Keratinocyte (primary cell): ENCODE data around the gene TNNC2. TPM values are rescaled to one million over a fixed set of nuclear protein-coding genes. Genes with fewer than 3 reads are reported as not detected.

ENCODE experiments used
- DNase-seq: peaks from one replicate; pipeline ENCODE4 v3.0.0-alpha.2; 2011; ENCODE audit warnings: low read depth, missing footprints, low spot score
- FAIRE-seq: peaks from 2 replicates; lab custom pipeline; 2011; peaks lifted over from hg19 to GRCh38; lab: Jason Lieb, UNC
- H2AFZ ChIP-seq: 2 replicates; pipeline ENCODE4 v1.6.0; 2012; ENCODE audit warnings: low read length, control low read depth, inconsistent platforms; ENCODE audit not compliant: control insufficient read depth
- H3K27ac ChIP-seq: 2 replicates; pipeline ENCODE4 v1.5.1; 2011; ENCODE audit warnings: low read length; ENCODE audit not compliant: control insufficient read depth, insufficient read depth
- H3K27me3 ChIP-seq: 3 replicates; pipeline ENCODE4 v1.6.0; 2011; ENCODE audit warnings: low read length; ENCODE audit not compliant: control insufficient read depth, insufficient read depth; ENCODE audit errors: extremely low read depth
- H3K36me3 ChIP-seq, 2 experiments: 2 replicates in 1 of 2; 3 replicates in 1 of 2; pipeline ENCODE4 v1.5.1; 2011; ENCODE audit warnings: low read length in 2 of 2, mild to moderate bottlenecking in 1 of 2; ENCODE audit not compliant: control insufficient read depth in 2 of 2, insufficient read depth in 2 of 2; ENCODE audit errors: extremely low read depth in 1 of 2
- H3K4me1 ChIP-seq: 3 replicates; pipeline ENCODE4 v1.5.1; 2011; ENCODE audit warnings: low read length; ENCODE audit not compliant: control insufficient read depth, insufficient read depth; ENCODE audit errors: extremely low read depth
- H3K4me2 ChIP-seq: 3 replicates; pipeline ENCODE4 v1.6.0; 2011; ENCODE audit warnings: low read depth, low read length; ENCODE audit not compliant: control insufficient read depth, insufficient read depth; ENCODE audit errors: extremely low read depth
- H3K4me3 ChIP-seq, 3 experiments: fragments of 200-600 bp in 1 of 3; sonication (generic) in 1 of 3; 2 replicates in 2 of 3; 3 replicates in 1 of 3; pipeline ENCODE4 v1.5.1; 2011 to 2016; ENCODE audit warnings: low read length in 3 of 3, mild to moderate bottlenecking in 3 of 3, control low read depth in 2 of 3, inconsistent platforms in 1 of 3, low read depth in 1 of 3, mixed read lengths in 1 of 3, mixed run types in 1 of 3, moderate library complexity in 1 of 3; ENCODE audit not compliant: control insufficient read depth in 2 of 3, insufficient read depth in 2 of 3; ENCODE audit errors: extremely low read depth in 1 of 3
- H3K79me2 ChIP-seq: 2 replicates; pipeline ENCODE4 v1.6.0; 2012; ENCODE audit warnings: low read length; ENCODE audit not compliant: control insufficient read depth, insufficient read depth
- H3K9ac ChIP-seq: 3 replicates; pipeline ENCODE4 v1.6.0; 2011; ENCODE audit warnings: low read length; ENCODE audit not compliant: control insufficient read depth, insufficient read depth; ENCODE audit errors: extremely low read depth
- H3K9me1 ChIP-seq: 3 replicates; pipeline ENCODE4 v1.6.0; 2011; ENCODE audit warnings: low read length; ENCODE audit not compliant: control insufficient read depth, insufficient read depth; ENCODE audit errors: extremely low read depth
- H3K9me3 ChIP-seq: 2 replicates; pipeline ENCODE4 v1.5.1; 2012; ENCODE audit warnings: low read depth, low read length; ENCODE audit not compliant: control insufficient read depth
- H4K20me1 ChIP-seq: 3 replicates; pipeline ENCODE4 v1.6.0; 2011; ENCODE audit warnings: low read length; ENCODE audit not compliant: control insufficient read depth, insufficient read depth; ENCODE audit errors: extremely low read depth
- CTCF ChIP-seq, 3 experiments: IDR thresholded peaks in 1 of 3; conservative IDR thresholded peaks in 1 of 3; optimal IDR thresholded peaks in 1 of 3; 2 replicates in 2 of 3; 3 replicates in 1 of 3; pipeline versions ENCODE3 to v1.5.1; 2011; ENCODE audit warnings: low read length in 3 of 3, mild to moderate bottlenecking in 3 of 3, moderate library complexity in 2 of 3, control low read depth in 1 of 3, inconsistent platforms in 1 of 3; ENCODE audit not compliant: insufficient read depth in 2 of 3; ENCODE audit errors: extremely low read depth in 1 of 3
- EZH2 ChIP-seq: IDR thresholded peaks from one replicate; pipeline ENCODE4 v1.6.1; 2012; ENCODE audit warnings: inconsistent platforms, mild to moderate bottlenecking, low read length, moderate library complexity
- dilution Hi-C: fragments of 300-500 bp; cut with MboI; formaldehyde crosslinking; loops from one replicate; pipeline ENCODE4 v1.7.0; 2020; ENCODE audit warnings: low sequenced_read_pairs; ENCODE audit not compliant: extremely low pct_ligation_motif_present
- polyA plus RNA-seq, 5 experiments: library from polyadenylated mRNA; depleted of rRNA in 3 of 5; stranded (reverse) in 3 of 5; stranded (forward) in 1 of 5; unstranded in 1 of 5; fragments of >200 nt; gene quantifications; 1 replicate in 1 of 5; 2 replicates in 3 of 5; 3 replicates in 1 of 5; pipeline versions ENCODE4 v1.2.1 to v1.2.3, GENCODE V29; 2011 to 2012; ENCODE audit warnings: missing spikeins in 2 of 5, low read depth in 1 of 5, low replicate concordance in 1 of 5

TNNC2 gene
- polyA plus RNA-seq, 1 donor (not counting 4 experiments of a cell fraction or from before 2014, with no cell fraction given) = 0.16 TPM

GRCh38 chr20:45873409-45874103 lies 46.4 kb upstream of the TNNC2 start:
- Histone ChIP-seq H3K9ac (no peak overlapping the region), H3K9me3 (no peaks in the 10 kb centered on the region), H3K27ac (no peak overlapping the region), H4K20me1 (no peaks in the 10 kb centered on the region), H3K79me2 (no peaks in the 10 kb centered on the region), H3K4me2 (no peak overlapping the region), H3K27me3 (no peaks in the 10 kb centered on the region), H3K4me3 (no peak overlapping the region), H3K4me1 (no peaks in the 10 kb centered on the region), H2AFZ (no peak overlapping the region), H3K36me3 (no peaks in the 10 kb centered on the region), H3K9me1 (no peaks in the 10 kb centered on the region)
- dilution Hi-C loops = no loop called here
- no peak for DNase-seq
- TF ChIP-seq EZH2 = no peak
- TF ChIP-seq CTCF (optimal IDR thresholded peaks at IDR 0.05 in 1 of 3, IDR thresholded peaks at IDR 0.05 in 1 of 3, conservative IDR thresholded peaks at IDR 0.05 in 1 of 3; ENCODE audit: extremely low read depth in 1 of 3, insufficient read depth in 2 of 3, low read length in 3 of 3) = no peak
- no peak for FAIRE-seq

- Histone ChIP-seq H3K79me2 (no peaks in the 10 kb centered on the region), H3K9ac (no peak overlapping the region), H3K27me3 (no peaks in the 10 kb centered on the region), H3K4me1 (peaks cover 8% of the 10 kb centered on the region), H3K4me3 (no peak overlapping the region), H4K20me1 (no peaks in the 10 kb centered on the region), H3K9me3 (no peaks in the 10 kb centered on the region), H3K27ac (no peak overlapping the region), H3K4me2 (no peak overlapping the region), H3K9me1 (no peaks in the 10 kb centered on the region), H3K36me3 (no peaks in the 10 kb centered on the region), H2AFZ (no peak overlapping the region)
- TF ChIP-seq EZH2 (no peak), CTCF (optimal IDR thresholded peaks at IDR 0.05 in 1 of 3, IDR thresholded peaks at IDR 0.05 in 1 of 3, conservative IDR thresholded peaks at IDR 0.05 in 1 of 3; ENCODE audit: extremely low read depth in 1 of 3, insufficient read depth in 2 of 3, low read length in 3 of 3) (no peak)
- dilution Hi-C loops = no loop called here
- DNase-seq (no peak), FAIRE-seq (no peak)
Observed at GRCh38 chr20:45872626-45873025, 45.5 kb upstream of the TNNC2 start.
